Airway epithelial cell (primary cell): ENCODE results near the gene CRB2. TPM values are rescaled to one million over a fixed set of nuclear protein-coding genes. Genes with fewer than 3 reads are reported as not detected.

ENCODE experiments used
- total RNA-seq: library from RNA; depleted of rRNA; stranded (reverse); fragments of >200 nt; gene quantifications from 2 replicates; pipeline ENCODE4 v1.2.3, GENCODE V29; 2015

The CRB2 gene
- total RNA-seq, result not detected in 2 replicates

DNA sequence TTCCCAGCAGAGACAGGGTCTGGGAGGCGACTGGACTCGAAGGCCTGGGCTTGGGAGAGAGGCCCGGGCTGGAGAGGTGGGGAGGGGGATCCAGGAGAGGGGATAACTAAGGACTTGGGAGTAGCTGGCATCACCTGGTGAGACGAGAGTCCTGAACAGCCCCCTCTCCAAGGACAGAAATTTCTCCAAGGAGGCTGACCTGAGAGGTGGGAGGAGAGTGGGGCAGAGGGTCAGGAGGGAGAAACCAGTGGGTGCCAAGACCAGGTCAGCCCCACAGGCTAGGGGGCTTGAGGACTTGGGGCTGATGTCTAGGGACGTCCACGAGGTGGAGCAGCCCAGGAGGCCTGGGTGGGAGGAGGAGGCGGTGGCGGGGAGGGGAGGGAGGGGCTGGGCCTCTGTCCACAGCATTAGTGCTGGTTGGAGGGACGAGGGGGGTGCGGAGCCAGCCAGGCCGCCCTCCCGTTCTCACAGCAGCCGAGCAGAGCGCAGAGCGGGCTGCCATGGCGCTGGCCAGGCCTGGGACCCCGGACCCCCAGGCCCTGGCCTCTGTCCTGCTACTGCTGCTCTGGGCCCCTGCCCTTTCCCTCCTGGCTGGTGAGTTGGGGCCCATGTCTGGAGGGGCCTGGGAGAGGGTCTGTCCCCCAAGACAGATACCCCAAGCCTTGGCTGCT lies at the start of gene CRB2:
Gene CRB2, plus strand, starts transcription at position 437 of the 671 bp plus-strand sequence. Its CDS starts 64 bp downstream, at position 501.

Other genes starting within 250 kb of the CRB2 start
- 7.8 and 9.2 TPM in 2 replicates for gene STRBP, start 87.6 kb upstream of the CRB2 start, total RNA-seq